Measurements from ENCODE around the gene CEACAM16.

DNA sequence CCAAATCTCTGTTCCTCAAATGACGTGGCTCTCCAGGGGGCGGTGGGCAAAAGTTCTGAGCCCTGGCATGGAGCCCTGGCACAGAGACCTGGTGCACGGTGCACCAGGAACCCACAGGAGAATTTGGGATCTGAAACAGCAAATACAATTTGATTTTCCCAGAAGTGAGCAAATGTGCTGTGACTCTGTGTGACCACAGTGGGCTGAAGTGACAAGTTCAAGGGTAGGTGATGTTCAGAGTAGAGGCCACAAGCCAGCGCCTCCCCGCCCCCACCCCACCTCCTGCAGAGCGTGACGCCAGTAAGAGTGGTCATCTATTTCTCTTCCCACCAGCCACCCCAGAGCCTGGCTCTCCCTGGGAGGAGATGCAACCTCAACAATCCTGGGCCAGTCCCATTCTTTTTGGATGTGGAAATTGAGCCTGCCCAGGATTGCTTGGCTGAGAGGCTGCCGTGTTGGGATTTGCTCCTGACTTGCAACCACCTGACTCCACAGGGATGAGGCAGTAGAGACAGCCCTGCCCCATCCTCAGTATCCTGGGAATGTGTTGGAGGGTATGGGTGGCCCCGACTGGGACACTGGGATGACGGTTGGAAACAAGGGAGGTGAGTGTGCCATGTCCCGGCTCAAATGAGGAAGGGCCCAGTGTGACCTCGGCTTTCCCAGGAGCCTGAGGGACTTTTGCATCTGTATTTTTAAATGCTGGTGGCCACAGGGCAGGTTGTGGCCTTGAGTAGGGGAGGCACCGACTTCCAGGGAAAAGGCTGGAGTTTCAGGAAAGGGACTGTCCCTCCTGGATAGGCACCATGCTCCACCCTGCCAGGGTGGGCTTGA is 38.5 kb downstream of the CEACAM16 start:
- TF ChIP-seq, protein P1, sequence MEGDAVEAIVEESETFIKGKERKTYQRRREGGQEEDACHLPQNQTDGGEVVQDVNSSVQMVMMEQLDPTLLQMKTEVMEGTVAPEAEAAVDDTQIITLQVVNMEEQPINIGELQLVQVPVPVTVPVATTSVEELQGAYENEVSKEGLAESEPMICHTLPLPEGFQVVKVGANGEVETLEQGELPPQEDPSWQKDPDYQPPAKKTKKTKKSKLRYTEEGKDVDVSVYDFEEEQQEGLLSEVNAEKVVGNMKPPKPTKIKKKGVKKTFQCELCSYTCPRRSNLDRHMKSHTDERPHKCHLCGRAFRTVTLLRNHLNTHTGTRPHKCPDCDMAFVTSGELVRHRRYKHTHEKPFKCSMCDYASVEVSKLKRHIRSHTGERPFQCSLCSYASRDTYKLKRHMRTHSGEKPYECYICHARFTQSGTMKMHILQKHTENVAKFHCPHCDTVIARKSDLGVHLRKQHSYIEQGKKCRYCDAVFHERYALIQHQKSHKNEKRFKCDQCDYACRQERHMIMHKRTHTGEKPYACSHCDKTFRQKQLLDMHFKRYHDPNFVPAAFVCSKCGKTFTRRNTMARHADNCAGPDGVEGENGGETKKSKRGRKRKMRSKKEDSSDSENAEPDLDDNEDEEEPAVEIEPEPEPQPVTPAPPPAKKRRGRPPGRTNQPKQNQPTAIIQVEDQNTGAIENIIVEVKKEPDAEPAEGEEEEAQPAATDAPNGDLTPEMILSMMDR (IDR thresholded peaks at IDR 0.05), result no peak
- TF ChIP-seq POLR2A (IDR thresholded peaks at IDR 0.05), result no peak
